ENCODE data around the gene GRM1.

GRM1 gene

DNA sequence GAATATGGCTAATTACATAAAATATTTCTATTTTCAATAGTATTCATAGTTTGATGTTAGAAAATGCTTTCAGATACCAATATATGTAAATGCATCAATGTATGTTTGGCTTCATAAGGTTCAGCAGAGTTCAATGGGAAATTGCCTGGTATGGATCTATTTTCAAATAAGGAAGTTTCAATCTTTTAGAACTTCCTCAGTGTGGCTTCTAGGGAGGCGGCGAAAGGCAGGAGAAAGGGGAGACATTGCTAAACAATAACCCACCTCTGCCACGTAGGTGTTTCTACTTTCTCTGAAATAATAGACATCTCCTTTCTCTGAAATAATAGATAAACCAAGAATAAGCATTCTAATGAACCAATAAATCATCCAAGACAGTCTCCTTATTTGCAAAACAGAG is 277.1 kb downstream of the GRM1 start:
- TF ChIP-seq CTCF (conservative IDR thresholded peaks at IDR 0.05; ENCODE audit: control insufficient read depth, insufficient read depth, low read depth, low read length), result no peak
- H3K4me3 ChIP-seq (ENCODE audit: control insufficient read depth, low read depth, low read length), result no peak overlapping the region
- no peak for DNase-seq (ENCODE audit: low read depth)

DNA sequence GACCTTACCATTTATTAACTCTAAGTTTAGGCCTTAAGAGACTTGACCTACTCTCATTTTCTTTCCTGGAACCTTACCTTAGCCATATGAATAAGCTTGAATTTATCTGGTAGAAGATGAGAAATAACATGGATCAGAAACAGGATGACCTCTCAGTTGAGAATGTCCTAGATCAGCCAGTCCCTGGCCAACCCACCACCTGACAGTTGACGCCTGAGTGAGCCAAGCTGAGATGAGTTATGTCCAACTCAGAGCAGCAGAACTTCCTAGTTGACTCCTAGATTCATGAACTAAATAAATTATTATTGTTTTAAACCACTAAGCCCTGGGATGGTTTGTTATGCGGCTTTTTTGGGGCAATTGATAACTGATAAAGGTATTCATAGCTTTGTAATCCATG is 281.8 kb downstream of the GRM1 start:
- DNase-seq (ENCODE audit: low read depth), result no peak
- TF ChIP-seq CTCF (conservative IDR thresholded peaks at IDR 0.05; ENCODE audit: control insufficient read depth, insufficient read depth, low read depth, low read length), result no peak
- H3K4me3 ChIP-seq (ENCODE audit: control insufficient read depth, low read depth, low read length), result no peak overlapping the region

DNA sequence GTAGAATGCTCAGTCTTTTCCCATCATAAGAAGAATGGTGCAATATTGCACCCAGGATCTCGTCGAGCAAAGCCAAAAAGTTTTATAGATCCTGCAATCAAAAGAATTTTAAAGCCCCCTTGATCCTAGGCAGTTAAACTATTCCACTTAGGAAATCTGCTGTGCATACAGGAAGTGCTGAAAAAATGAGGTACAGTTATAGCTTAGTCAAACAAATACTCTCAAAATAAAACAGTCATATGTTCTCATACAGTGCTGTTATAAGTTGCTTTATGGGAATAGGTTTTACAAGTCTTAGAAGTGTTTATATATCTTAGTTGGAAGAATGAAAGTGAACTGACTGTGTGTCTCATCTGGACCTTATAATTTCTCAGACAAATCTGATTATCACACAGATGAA is 282.2 kb downstream of the GRM1 start:
- TF ChIP-seq CTCF (conservative IDR thresholded peaks at IDR 0.05; ENCODE audit: control insufficient read depth, insufficient read depth, low read depth, low read length), result no peak
- DNase-seq (ENCODE audit: low read depth), result no peak
- no peak overlapping the region for H3K4me3 ChIP-seq (ENCODE audit: control insufficient read depth, low read depth, low read length)

- no peak for DNase-seq (ENCODE audit: low read depth)
- no peak for TF ChIP-seq CTCF (conservative IDR thresholded peaks at IDR 0.05; ENCODE audit: control insufficient read depth, insufficient read depth, low read depth, low read length)
- no peak overlapping the region for H3K4me3 ChIP-seq (ENCODE audit: control insufficient read depth, low read depth, low read length)
Measured at GRCh38 chr6:146312608-146313007, 283.7 kb downstream of the GRM1 start.

GRCh38 chr6:146315381-146316174 is 286.7 kb downstream of the GRM1 start:
- H3K4me3 ChIP-seq (ENCODE audit: control insufficient read depth, low read depth, low read length), result no peak overlapping the region
- DNase-seq (ENCODE audit: low read depth), result peak; percentile 44
- TF ChIP-seq CTCF (conservative IDR thresholded peaks at IDR 0.05; ENCODE audit: control insufficient read depth, insufficient read depth, low read depth, low read length), result no peak

DNA sequence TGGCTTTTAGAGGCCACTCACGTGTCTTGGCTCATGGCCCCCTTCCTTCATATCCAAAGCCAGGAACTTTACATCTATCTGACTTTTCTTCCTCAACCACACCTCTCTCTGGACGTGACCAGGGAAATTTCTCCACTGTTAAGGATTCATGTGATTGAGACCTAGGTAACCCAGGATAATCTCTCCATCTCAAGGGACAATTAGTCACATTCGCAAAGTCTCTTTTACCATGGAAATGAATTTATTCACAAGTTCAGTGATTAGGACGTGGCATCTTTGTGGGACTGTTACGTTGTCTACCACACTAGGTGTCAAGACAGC is 287.3 kb downstream of the GRM1 start:
- DNase-seq (ENCODE audit: low read depth), result no peak
- no peak overlapping the region for H3K4me3 ChIP-seq (ENCODE audit: control insufficient read depth, low read depth, low read length)
- no peak for TF ChIP-seq CTCF (conservative IDR thresholded peaks at IDR 0.05; ENCODE audit: control insufficient read depth, insufficient read depth, low read depth, low read length)

GRCh38 chr6:146331013-146331412 is 302.2 kb downstream of the GRM1 start:
- H3K4me3 ChIP-seq (ENCODE audit: control insufficient read depth, low read depth, low read length), result no peak overlapping the region
- TF ChIP-seq CTCF (conservative IDR thresholded peaks at IDR 0.05; ENCODE audit: control insufficient read depth, insufficient read depth, low read depth, low read length), result no peak

More at GRCh38 chr6:146331013-146331412, 302.2 kb downstream of the GRM1 start:
- DNase-seq (ENCODE audit: low read depth), result no peak
